IgD-negative memory B cell (primary cell): ENCODE measurements around the gene IL2RA. TPM values are rescaled to one million over a fixed set of nuclear protein-coding genes. Genes with fewer than 3 reads are reported as not detected.
"Not testable (repeated sequence)": the region's sequence is repeated elsewhere in the genome, so short reads cannot be mapped to it uniquely, and the experiment has no call there.

Experiments
- H3K27ac Mint-ChIP-seq, 3 donors: one replicate each; pipeline ENCODE4 v1.8.0; 2020 to 2022; ENCODE audit warnings: mild to moderate bottlenecking in 3 of 3, mixed read lengths in 3 of 3, moderate library complexity in 1 of 3
- H3K27me3 Mint-ChIP-seq: one replicate; pipeline ENCODE4 v1.8.0; 2021; ENCODE audit warnings: mixed read lengths
- H3K36me3 Mint-ChIP-seq: one replicate; pipeline ENCODE4 v1.8.0; 2020; ENCODE audit warnings: mild to moderate bottlenecking, mixed read lengths
- H3K4me1 Mint-ChIP-seq, 3 donors: one replicate each; pipeline ENCODE4 v1.8.0; 2020 to 2022; ENCODE audit warnings: mixed read lengths in 3 of 3, mild to moderate bottlenecking in 1 of 3
- H3K4me3 Mint-ChIP-seq, 4 donors: one replicate each; pipeline ENCODE4 v1.8.0; 2020 to 2022; ENCODE audit warnings: mild to moderate bottlenecking in 4 of 4, mixed read lengths in 4 of 4, moderate library complexity in 3 of 4
- H3K9me3 Mint-ChIP-seq, 3 donors: one replicate each; pipeline ENCODE4 v1.8.0; 2020 to 2021; ENCODE audit warnings: mixed read lengths in 3 of 3, mild to moderate bottlenecking in 1 of 3
- polyA plus RNA-seq: library from polyadenylated mRNA; unstranded; fragments of 300-500 nt; fragmentation: Illumina TruSeq; gene quantifications from one replicate; pipeline ENCODE4 v1.2.3, GENCODE V29; 2021

Gene IL2RA
- polyA plus RNA-seq, 1 donor from 2014 or later: 27.2 TPM

GRCh38 chr10:6071181-6072175 is 9.3 kb upstream of the IL2RA start:
- Mint-ChIP-seq H3K4me1 (peaks cover 45 to 66% (median 53%) of the 10 kb centered on the region in 3 donors), H3K27ac (peak overlapping the region; percentile 76 to 98 (median 97)), H3K36me3 (no peaks in the 10 kb centered on the region), H3K27me3 (no peaks in the 10 kb centered on the region), H3K4me3 (peak overlapping the region; percentile 76 to 92 (median 87)), H3K9me3 (no peaks in the 10 kb centered on the region)

- Mint-ChIP-seq H3K36me3 (no peaks in the 10 kb centered on the region), H3K9me3 (no peaks in the 10 kb centered on the region), H3K4me1 (peaks cover 50 to 74% (median 62%) of the 10 kb centered on the region in 3 donors), H3K27ac (peak overlapping the region in 2 of 3 donors; percentile 76 to 98), H3K4me3 (peak overlapping the region; percentile 26 to 86 (median 66)), H3K27me3 (no peaks in the 10 kb centered on the region)
Observed at GRCh38 chr10:6070660-6071059, 8.5 kb upstream of the IL2RA start.

- H3K27ac Mint-ChIP-seq: peak overlapping the region; percentile 76 to 99 (median 96)
- H3K36me3 Mint-ChIP-seq: no peaks in the 10 kb centered on the region
- peaks cover 53 to 79% (median 69%) of the 10 kb centered on the region in 3 donors for H3K4me1 Mint-ChIP-seq
- peaks cover 0 to 4% (median 0%) of the 10 kb centered on the region in 3 donors for H3K9me3 Mint-ChIP-seq
- H3K27me3 Mint-ChIP-seq: peaks cover 2% of the 10 kb centered on the region
- H3K4me3 Mint-ChIP-seq: peak overlapping the region; percentile 46 to 94 (median 78)
Observed at GRCh38 chr10:6069081-6069931, 7.1 kb upstream of the IL2RA start.

- H3K27me3 Mint-ChIP-seq: peaks cover 2% of the 10 kb centered on the region
- no peaks in the 10 kb centered on the region for H3K36me3 Mint-ChIP-seq
- H3K4me3 Mint-ChIP-seq: peak overlapping the region; percentile 46 to 94 (median 78)
- peaks cover 0 to 4% (median 0%) of the 10 kb centered on the region in 3 donors for H3K9me3 Mint-ChIP-seq
- H3K4me1 Mint-ChIP-seq: peaks cover 53 to 76% (median 66%) of the 10 kb centered on the region in 3 donors
- peak overlapping the region; percentile 76 to 99 (median 96) for H3K27ac Mint-ChIP-seq
Observed at GRCh38 chr10:6068422-6068821, 6.3 kb upstream of the IL2RA start.

GRCh38 chr10:6068006-6068405 is 5.8 kb upstream of the IL2RA start:
- no peaks in the 10 kb centered on the region for H3K36me3 Mint-ChIP-seq
- peak overlapping the region in 3 of 4 donors; percentile 46 to 94 (median 86) for H3K4me3 Mint-ChIP-seq
- H3K4me1 Mint-ChIP-seq: peaks cover 53 to 74% (median 64%) of the 10 kb centered on the region in 3 donors
- peaks cover 0 to 4% (median 0%) of the 10 kb centered on the region in 3 donors for H3K9me3 Mint-ChIP-seq
- peaks cover 2% of the 10 kb centered on the region for H3K27me3 Mint-ChIP-seq
- H3K27ac Mint-ChIP-seq: peak overlapping the region; percentile 76 to 99 (median 96)

- H3K4me1 Mint-ChIP-seq: peaks cover 50 to 71% (median 62%) of the 10 kb centered on the region in 3 donors
- no peaks in the 10 kb centered on the region for H3K36me3 Mint-ChIP-seq
- peaks cover 0 to 4% (median 0%) of the 10 kb centered on the region in 3 donors for H3K9me3 Mint-ChIP-seq
- H3K27ac Mint-ChIP-seq: peak overlapping the region in 2 of 3 donors; percentile 76 to 78
- peak overlapping the region in 3 of 4 donors; percentile 39 to 46 (median 45) for H3K4me3 Mint-ChIP-seq
- H3K27me3 Mint-ChIP-seq: peaks cover 2% of the 10 kb centered on the region
Observed at GRCh38 chr10:6067457-6067856, 5.3 kb upstream of the IL2RA start.

GRCh38 chr10:6065835-6066234 is 3.7 kb upstream of the IL2RA start:
- Mint-ChIP-seq H3K4me1 (peaks cover 44 to 61% (median 56%) of the 10 kb centered on the region in 3 donors), H3K4me3 (peak overlapping the region in 2 of 4 donors; percentile 10 to 68), H3K27me3 (peaks cover 2% of the 10 kb centered on the region), H3K36me3 (no peaks in the 10 kb centered on the region), H3K27ac (peak overlapping the region in 2 of 3 donors; percentile 0 to 32), H3K9me3 (peaks cover 0 to 4% (median 0%) of the 10 kb centered on the region in 3 donors)

- peaks cover 43 to 59% (median 54%) of the 10 kb centered on the region in 3 donors for H3K4me1 Mint-ChIP-seq
- H3K27me3 Mint-ChIP-seq: peaks cover 2% of the 10 kb centered on the region
Observed at GRCh38 chr10:6065406-6065805, 3.2 kb upstream of the IL2RA start.

GRCh38 chr10:6064726-6065125 is 2.6 kb upstream of the IL2RA start:
- H3K4me3 Mint-ChIP-seq: peak overlapping the region in 2 of 4 donors; percentile 21 to 70
- H3K27ac Mint-ChIP-seq: peak overlapping the region in 2 of 3 donors; percentile 0 to 63
- H3K27me3 Mint-ChIP-seq, H3K9me3 Mint-ChIP-seq, H3K36me3 Mint-ChIP-seq: not testable (repeated sequence)
- H3K4me1 Mint-ChIP-seq: peaks cover 41 to 59% (median 53%) of the 10 kb centered on the region in 3 donors

More at GRCh38 chr10:6065406-6065805, 3.2 kb upstream of the IL2RA start:
- Mint-ChIP-seq H3K27ac (peak overlapping the region in 2 of 3 donors; percentile 0 to 63), H3K4me3 (peak overlapping the region in 1 of 4 donors; percentile 10), H3K36me3 (no peaks in the 10 kb centered on the region), H3K9me3 (peaks cover 0 to 4% (median 0%) of the 10 kb centered on the region in 3 donors)

- peaks cover 0 to 4% (median 0%) of the 10 kb centered on the region in 3 donors for H3K9me3 Mint-ChIP-seq
- H3K36me3 Mint-ChIP-seq: no peaks in the 10 kb centered on the region
- peaks cover 41 to 59% (median 49%) of the 10 kb centered on the region in 3 donors for H3K4me1 Mint-ChIP-seq
- H3K27me3 Mint-ChIP-seq: peaks cover 2% of the 10 kb centered on the region
- peak overlapping the region in 1 of 4 donors; percentile 56 for H3K4me3 Mint-ChIP-seq
- peak overlapping the region in 1 of 3 donors; percentile 31 for H3K27ac Mint-ChIP-seq
Observed at GRCh38 chr10:6064119-6064518, 2.0 kb upstream of the IL2RA start.

GRCh38 chr10:6061056-6061455 is 1.1 kb downstream of the IL2RA start:
- Mint-ChIP-seq H3K9me3 (peaks cover 0 to 4% (median 2%) of the 10 kb centered on the region in 3 donors), H3K27ac (peak overlapping the region in 2 of 3 donors; percentile 90 to 92), H3K4me3 (peak overlapping the region; percentile 92 to 99 (median 97)), H3K27me3 (peaks cover 5% of the 10 kb centered on the region), H3K4me1 (peaks cover 46 to 61% (median 50%) of the 10 kb centered on the region in 3 donors), H3K36me3 (peaks cover 5% of the 10 kb centered on the region)

GRCh38 chr10:6059506-6059905 is 2.7 kb downstream of the IL2RA start:
- Mint-ChIP-seq H3K27ac (peak overlapping the region; percentile 2 to 82 (median 32)), H3K36me3 (peaks cover 5% of the 10 kb centered on the region), H3K27me3 (peaks cover 2% of the 10 kb centered on the region), H3K9me3 (peaks cover 0 to 2% (median 0%) of the 10 kb centered on the region in 3 donors), H3K4me3 (peak overlapping the region; percentile 75 to 99 (median 94)), H3K4me1 (peaks cover 41 to 60% (median 52%) of the 10 kb centered on the region in 3 donors)

GRCh38 chr10:6058682-6059475 is 3.3 kb downstream of the IL2RA start:
- peaks cover 0 to 2% (median 0%) of the 10 kb centered on the region in 3 donors for H3K9me3 Mint-ChIP-seq
- H3K27ac Mint-ChIP-seq: peak overlapping the region in 2 of 3 donors; percentile 32 to 82
- peaks cover 2% of the 10 kb centered on the region for H3K27me3 Mint-ChIP-seq
- H3K4me1 Mint-ChIP-seq: peaks cover 43 to 65% (median 59%) of the 10 kb centered on the region in 3 donors
- H3K36me3 Mint-ChIP-seq: peaks cover 5% of the 10 kb centered on the region
- peak overlapping the region; percentile 75 to 99 (median 94) for H3K4me3 Mint-ChIP-seq
